RWPE1 (cell line): ENCODE measurements around the gene ZNF555.

Experiments
- CTCF ChIA-PET: fragments of 350-600 bp; sonication (Branson Sonifier 250); formaldehyde crosslinking; extraction: SDS; loops from one replicate; lab custom pipeline; 2021; lab: Yijun Ruan, JAX
- POLR2A ChIA-PET: fragments of 400-600 bp; formaldehyde crosslinking; extraction: SDS; loops from one replicate; lab custom pipeline; 2020; ENCODE audit warnings: antibody characterized with exemption; ENCODE audit not compliant: low non-redundant PET; lab: Yijun Ruan, JAX
- DNase-seq: peaks from one replicate; pipeline ENCODE4 v3.0.0; 2012; ENCODE audit warnings: low spot score
- H3K27ac ChIP-seq: fragments of 450-650 bp; 2 replicates; pipeline ENCODE4 v1.5.1; 2017
- TF ChIP-seq, protein P1 (sequence below): fragments of 450-650 bp; conservative IDR thresholded peaks from 2 replicates; pipeline ENCODE4 v1.5.1; 2017; ENCODE audit warnings: low read depth, mild to moderate bottlenecking

The ZNF555 gene

DNA sequence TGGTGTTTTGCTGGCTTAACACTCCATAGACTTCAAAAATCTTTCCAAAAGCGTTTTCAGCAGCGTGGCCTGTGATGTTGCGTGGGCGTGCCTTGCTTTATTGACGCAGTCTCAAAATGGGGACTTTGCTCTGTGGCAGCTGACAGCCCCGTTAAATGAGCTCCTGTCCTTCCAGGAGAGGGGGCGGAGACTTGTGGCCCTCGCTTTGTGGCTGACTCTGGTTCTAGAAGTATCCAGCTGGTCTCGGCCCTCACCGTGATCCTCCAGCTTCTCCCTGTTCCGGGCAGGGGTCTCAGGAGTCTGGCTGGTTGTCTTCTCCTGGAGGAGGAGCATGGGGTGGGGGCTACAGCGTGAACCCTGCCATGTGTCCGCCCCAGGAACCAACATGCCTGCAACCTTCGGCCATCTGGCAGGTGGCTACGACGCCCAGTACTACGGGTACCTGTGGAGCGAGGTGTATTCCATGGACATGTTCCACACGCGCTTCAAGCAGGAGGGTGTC is 30.0 kb upstream of the ZNF555 start:
- H3K27ac ChIP-seq: no peak overlapping the region
- CTCF ChIA-PET: interaction anchor here (0.6 kb wide), 1 partner anchor 9 kb away, joined by 3 read pairs; no protein-coding TSS in a partner anchor

DNA sequence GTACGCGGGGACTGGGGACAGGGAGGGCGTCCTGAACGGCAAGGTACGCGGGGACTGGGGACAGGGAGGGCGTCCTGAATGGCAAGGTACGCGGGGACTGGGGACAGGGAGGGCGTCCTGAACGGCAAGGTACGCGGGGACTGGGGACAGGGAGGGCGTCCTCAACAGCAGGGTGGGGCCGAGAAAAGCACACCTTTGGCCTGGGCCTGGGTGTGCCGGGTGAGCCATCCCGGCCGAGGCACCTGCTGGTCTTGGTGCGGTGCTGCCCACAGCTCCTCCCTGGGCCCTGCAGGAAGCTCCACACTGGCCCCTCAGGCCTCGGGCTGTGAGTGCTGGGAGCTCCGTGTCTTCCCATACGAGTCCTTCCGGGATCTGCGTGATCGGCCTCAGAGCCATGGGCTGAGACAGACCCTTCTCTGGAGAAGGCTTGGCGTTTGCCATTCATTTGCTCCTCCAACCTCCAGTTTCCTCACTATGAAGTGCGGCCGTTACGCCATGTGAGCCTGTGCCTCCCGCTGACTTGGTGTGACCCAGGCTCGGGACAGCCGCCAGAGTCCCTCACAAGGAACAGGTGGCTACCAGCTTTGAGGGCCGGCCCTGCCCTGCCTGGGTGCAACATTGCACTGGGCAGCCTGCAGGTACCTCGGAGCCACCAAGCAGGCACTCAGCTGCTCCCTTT is 29.4 kb upstream of the ZNF555 start:
- POLR2A ChIA-PET: no interaction called here
- no peak overlapping the region for H3K27ac ChIP-seq
- TF ChIP-seq, protein P1, sequence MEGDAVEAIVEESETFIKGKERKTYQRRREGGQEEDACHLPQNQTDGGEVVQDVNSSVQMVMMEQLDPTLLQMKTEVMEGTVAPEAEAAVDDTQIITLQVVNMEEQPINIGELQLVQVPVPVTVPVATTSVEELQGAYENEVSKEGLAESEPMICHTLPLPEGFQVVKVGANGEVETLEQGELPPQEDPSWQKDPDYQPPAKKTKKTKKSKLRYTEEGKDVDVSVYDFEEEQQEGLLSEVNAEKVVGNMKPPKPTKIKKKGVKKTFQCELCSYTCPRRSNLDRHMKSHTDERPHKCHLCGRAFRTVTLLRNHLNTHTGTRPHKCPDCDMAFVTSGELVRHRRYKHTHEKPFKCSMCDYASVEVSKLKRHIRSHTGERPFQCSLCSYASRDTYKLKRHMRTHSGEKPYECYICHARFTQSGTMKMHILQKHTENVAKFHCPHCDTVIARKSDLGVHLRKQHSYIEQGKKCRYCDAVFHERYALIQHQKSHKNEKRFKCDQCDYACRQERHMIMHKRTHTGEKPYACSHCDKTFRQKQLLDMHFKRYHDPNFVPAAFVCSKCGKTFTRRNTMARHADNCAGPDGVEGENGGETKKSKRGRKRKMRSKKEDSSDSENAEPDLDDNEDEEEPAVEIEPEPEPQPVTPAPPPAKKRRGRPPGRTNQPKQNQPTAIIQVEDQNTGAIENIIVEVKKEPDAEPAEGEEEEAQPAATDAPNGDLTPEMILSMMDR: no peak
- CTCF ChIA-PET: interaction anchor here (0.5 kb wide), 1 partner anchor 24 kb away, joined by 3 read pairs; no protein-coding TSS in a partner anchor
- no peak for DNase-seq

More for the DNA sequence above, 30.0 kb upstream of the ZNF555 start:
- POLR2A ChIA-PET: no interaction called here
- TF ChIP-seq, protein P1: no peak
- no peak for DNase-seq

DNA sequence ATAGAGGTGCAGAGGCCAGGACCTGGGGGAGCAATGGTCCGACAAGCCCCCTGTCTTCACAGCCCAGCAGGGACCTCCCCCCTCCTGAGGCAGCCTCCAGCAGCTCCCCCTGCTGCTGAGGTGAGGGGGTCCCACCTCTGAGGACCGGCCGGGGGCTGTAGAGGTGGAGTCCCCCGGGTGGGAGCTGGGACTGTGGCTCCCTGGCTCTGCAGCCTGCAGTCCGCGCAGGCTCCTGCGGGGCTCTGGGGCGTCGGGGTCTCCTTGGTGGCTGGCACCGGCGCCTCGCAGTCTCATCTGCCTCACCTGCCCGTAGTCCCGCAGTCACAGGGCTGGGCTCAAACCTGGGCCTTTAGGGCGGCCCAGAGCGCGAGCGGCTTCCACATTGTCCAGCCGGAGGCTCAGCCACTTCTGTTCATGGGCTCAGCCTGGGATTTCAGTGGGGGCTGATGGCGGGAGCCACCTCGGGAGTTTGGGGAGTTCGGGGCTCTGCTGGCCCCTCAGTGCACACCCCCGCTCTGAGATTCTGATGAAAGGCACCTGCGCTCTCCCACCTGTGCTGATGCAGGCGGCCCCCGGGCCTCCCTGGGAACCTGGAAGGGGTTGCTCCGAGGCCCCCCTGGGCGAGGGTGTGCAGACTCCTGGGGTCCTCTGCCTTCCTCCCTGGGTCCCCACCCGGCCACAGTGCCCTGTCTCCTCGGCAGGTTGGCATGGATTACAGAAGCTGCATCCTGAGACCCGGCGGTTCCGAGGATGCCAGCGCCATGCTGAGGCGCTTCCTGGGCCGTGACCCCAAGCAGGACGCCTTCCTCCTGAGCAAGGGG is 28.7 kb upstream of the ZNF555 start:
- no peak overlapping the region for H3K27ac ChIP-seq
- POLR2A ChIA-PET: no interaction called here
- TF ChIP-seq, protein P1: no peak
- CTCF ChIA-PET: interaction anchor here (0.5 kb wide), 1 partner anchor 25 kb away, joined by 3 read pairs; no protein-coding TSS in a partner anchor
- no peak for DNase-seq

DNA sequence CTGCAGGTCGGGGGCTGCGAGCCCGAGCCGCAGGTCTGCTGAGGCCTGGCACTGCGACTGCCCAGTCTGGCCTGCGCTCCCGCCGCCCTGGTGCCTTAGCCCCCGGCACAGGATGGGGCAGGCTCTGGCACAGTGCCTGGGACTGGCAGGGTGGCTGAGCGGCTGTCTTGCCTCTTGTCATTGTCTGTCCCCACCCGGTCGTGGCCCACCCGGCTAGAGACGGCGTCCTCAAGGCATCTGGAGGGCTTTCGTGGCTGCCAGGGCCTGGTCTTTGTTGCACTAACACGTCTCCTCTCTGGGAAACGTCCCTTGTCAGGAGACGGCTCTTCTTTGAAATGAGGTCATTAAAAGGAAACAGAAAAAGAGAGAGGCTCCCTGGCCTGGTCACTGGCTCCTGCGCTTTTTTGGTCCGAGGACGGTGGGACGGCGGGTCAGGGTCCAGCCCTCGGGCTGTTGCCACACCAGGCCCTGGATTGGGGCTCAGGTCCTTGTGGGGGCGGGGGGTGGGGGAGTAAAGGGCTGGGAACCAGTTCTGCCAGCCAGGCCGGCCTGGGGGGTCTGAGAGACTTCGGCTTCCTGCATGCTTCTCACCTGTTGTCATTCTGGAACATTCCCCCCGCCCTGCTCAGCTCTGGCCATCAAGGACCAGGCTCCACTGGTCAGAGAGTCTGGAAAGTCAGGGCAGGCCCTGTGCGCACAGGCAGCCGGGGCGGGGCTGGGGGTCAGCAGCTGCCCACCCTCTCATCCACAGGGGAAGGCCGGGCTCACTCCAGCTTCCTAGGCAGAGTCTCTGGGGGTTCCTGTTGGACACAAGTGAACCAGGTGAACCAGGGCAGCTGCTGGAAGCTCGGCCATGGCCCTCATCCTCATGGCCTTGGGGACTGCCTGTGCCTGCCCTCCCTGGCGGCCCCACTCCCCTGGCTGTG is 27.8 kb upstream of the ZNF555 start:
- TF ChIP-seq, protein P1: no peak
- CTCF ChIA-PET: no interaction called here
- POLR2A ChIA-PET: no interaction called here
- no peak overlapping the region for H3K27ac ChIP-seq
- DNase-seq: no peak

DNA sequence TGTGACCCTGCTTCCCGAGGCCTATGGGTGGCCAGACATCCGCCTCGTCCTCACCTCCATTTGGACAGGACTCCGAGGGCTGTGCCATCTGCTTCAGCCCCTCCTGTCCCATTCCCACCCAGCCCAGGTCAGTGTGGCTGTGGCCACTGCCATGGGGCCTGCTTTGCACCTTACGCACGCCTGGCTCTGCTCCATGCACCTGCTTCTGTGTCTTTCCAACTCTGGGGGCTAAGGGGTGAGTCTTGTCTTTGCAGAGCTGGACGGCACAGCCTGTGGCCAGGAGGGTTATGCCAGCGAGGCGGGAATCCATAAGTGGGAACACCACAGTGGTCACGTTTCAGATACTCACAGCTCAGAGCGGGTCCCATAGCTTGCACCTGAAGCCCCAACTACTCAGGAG is 26.8 kb upstream of the ZNF555 start:
- no peak overlapping the region for H3K27ac ChIP-seq
- CTCF ChIA-PET: no interaction called here
- no peak for DNase-seq
- POLR2A ChIA-PET: no interaction called here
- TF ChIP-seq, protein P1: no peak
